HG03139 (cell line): Measurements from ENCODE around the gene FIZ1.

Source experiments
- ATAC-seq: cut with Tn5 transposase; IDR thresholded peaks from one replicate; pipeline ENCODE4 v1.9.1; 2021; ENCODE audit not compliant: unreplicated experiment

The FIZ1 gene, protein sequence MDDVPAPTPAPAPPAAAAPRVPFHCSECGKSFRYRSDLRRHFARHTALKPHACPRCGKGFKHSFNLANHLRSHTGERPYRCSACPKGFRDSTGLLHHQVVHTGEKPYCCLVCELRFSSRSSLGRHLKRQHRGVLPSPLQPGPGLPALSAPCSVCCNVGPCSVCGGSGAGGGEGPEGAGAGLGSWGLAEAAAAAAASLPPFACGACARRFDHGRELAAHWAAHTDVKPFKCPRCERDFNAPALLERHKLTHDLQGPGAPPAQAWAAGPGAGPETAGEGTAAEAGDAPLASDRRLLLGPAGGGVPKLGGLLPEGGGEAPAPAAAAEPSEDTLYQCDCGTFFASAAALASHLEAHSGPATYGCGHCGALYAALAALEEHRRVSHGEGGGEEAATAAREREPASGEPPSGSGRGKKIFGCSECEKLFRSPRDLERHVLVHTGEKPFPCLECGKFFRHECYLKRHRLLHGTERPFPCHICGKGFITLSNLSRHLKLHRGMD

GRCh38 chr19:55599468-55599841 lies at the start of gene FIZ1:
FIZ1 (minus strand) TSS chr19:55599517; CDS start chr19:55597865, 1,652 bp downstream.
- ATAC-seq = peak; percentile 49

DNA sequence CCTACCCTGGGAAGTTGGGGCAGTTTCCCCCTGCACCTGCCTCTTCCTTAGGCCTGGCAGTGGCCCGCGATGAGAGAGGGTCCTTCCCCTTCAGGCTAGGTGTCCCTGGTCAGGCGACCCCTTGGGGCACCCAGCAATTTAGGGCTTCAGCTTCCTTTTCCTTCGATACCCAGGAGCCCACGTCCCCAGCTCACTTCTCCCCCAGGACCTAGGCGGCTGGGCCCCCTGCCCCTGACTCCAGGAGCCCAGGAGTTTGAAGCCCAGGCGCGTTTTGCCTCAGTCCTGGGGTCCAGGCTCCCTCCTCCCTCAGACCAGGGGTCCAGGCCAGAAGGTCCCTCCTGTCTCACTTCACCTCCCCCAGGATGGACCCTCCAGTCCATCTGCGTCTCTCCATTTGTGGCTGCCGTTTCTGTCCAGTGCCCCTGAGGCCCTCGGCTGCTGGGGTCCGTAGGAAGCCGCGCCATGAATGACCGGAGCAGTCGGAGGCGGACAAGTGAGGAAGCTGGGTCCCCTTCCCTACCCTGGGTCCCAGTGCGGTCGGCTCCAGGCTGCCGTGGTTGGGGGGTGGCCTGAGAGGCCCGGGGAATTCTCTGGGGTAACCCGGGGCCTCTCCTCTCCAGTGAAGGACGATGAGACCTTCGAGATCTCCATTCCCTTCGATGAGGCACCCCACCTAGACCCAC lies 49.4 kb upstream of the FIZ1 start:
- no peak for ATAC-seq

DNA sequence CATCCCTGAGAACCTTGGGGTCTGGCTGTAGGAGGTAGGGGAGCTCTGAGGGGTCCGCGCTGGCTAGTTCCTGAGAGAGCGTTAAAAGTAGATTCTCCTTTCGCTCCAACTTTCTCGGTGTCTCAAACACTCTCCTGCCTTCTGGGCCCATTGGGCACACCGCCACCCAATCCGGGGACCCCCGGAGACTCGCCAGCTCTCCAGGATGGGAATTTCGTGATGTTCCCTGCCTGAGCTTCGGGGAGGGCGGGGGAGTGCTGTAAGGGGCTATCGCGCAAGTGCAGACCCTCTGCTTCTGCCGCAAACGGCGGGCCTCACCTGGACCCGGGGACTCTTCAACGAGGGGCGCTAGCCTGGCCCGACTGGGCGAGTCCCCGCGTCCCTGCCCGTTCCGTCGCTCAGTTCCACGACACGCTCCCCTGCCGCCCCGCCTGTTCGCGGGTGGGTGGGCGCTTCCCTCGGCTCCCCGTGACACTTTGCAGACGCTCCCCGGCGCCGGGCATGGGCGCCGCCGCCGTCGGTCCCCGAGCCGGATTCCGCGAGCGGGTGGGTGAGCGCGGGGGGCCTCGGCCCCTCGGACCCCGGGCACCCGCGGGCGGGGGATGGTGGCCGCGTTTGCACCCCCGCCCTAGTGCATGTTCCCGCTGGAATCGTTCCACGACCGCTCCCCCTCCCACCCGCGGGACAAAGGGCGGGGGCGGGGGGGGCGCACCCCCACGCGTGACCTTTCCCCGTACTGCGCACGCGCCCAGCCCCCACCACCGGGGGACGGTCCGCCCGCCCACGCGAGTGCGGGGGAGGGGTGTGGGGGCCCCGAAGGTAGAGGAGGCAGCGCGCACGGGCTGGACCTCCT lies 48.6 kb upstream of the FIZ1 start, which contains the start of gene CCDC106:
Gene CCDC106 (plus strand): TSS at position 481 of the 853 bp plus-strand sequence. CDS start 835 bp downstream, outside the sequence.
- ATAC-seq = no peak

- no peak for ATAC-seq
These were observed 47.8 kb upstream of the FIZ1 start for GRCh38 chr19:55646889-55647731.

DNA sequence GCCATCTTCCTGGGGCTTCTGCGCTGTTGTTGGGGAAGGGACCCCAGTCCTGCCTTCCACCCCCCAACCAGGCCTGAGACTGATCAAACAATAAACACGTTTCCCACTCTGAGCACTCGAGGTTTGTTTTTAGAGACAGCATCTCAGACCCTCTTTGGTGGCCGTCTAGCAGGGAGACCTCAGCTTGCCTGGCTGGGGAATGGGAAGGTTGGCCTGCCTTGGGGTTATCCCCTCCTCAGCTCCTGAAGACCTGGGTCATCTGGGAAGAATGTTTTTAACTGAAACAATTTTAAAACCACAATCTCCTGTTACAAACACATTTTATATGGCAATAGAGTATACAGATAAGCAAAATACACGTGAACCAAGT lies 46.2 kb upstream of the FIZ1 start:
- ATAC-seq = no peak

DNA sequence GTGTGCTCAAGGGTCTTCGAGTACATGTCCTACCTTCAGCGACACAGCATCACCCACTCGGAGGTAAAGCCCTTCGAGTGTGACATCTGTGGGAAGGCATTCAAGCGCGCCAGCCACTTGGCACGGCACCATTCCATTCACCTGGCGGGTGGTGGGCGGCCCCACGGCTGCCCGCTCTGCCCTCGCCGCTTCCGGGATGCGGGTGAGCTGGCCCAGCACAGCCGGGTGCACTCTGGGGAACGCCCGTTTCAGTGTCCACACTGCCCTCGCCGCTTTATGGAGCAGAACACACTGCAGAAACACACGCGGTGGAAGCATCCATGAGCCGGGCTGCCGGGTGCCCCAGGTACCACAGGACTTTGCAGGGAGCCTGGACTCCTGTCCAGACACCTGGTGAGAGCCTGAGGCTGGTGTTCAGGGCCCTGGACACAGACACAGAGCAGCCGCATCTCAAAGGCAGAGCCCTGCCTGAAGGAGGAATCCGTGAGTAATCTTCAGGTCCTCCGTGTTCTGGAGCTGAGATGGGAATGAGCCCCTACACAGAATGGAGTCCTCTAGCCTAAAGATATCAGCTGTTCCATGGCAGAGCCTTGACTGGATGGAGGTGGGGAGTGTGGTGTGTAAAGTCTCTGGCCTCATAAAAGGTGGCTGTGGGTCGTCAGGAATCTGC lies 45.7 kb upstream of the FIZ1 start:
- ATAC-seq = no peak

DNA sequence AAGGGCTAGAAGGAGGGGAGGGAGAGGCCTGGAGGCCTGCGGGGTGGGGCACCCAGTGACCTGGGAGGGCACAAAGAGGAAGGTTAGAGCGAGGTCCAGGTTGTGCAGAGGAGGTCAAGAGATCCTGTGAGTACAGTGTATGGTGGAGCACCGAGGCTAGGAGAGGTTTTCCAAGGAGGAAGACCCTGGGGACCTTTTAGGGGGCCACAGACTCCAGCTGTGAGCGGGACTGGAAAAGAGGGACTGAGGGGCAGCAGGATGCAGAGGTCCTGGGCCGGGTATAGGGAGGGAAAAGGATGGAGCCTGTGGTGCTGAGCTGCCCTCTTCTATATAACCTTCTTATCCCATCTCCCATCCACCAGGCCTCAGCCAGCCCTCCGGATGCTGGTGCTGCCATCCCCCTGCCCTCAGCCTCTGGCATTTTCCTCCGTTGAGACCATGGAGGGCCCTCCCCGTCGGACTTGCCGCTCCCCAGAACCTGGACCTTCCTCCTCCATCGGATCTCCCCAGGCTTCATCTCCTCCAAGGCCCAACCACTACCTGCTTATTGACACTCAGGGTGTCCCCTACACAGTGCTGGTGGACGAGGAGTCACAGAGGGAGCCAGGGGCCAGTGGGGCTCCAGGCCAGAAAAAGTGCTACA lies 45.0 kb upstream of the FIZ1 start:
- no peak for ATAC-seq

DNA sequence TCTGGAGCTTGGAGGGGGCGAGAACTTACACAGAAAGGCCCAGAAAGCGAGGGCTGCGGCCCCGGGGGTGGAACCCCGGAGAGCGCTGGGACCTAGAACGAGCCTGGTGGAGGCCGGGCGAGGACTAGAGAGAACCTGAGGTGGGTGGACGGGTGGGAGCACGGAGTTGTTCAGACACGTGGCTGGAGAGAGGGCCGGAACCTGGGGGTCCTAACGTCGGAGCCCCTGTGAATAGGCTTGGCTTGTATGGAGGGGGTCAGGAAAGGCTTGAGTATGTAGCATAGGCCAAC lies 44.5 kb upstream of the FIZ1 start:
- ATAC-seq = no peak

GRCh38 chr19:55643003-55643886 lies 43.9 kb upstream of the FIZ1 start, which contains the start of gene ZNF581:
ZNF581 (plus strand) TSS chr19:55643649; CDS start chr19:55644572, 923 bp downstream.
- peak; percentile 32 for ATAC-seq

GRCh38 chr19:55642153-55643002 lies 43.1 kb upstream of the FIZ1 start:
- no peak for ATAC-seq

DNA sequence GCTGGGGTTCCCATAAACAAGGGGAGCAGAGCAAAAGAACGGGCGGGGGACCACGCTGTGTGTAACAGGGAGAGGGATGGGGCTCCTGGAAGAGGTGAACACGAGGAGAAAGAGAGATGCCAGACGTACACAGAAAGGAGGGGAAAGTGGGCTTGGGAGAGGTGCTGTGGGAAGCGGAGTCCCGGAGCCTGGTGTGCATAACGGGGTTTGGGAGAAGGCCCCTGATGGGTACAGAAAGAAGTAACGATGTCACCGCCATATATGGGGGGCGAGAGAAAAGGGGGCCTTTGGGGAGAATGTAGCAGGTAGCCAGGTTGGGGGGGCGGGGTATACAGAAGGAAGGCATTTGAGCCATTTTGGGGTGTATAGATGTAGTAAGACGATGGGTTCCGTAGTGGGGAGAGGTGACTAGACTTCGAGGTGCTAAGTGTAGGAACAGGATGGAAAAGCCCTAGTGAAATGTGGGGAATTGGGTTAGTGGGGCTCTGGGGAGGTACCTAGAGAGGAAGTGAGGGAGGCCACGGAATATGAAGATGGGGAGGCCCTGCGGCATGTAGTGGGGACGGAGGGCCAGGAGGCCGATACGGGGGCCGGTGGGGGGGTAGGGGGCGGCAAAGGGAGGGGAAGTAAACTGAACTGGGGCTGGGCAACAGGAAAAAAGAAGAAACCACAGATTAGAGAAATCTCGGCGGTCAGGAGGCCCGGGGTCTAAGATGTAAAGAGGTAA lies 42.3 kb upstream of the FIZ1 start:
- ATAC-seq = no peak

- ATAC-seq = no peak
These were observed 41.5 kb upstream of the FIZ1 start, which contains the start of gene ZNF580 for GRCh38 chr19:55640577-55641425. ZNF580 (plus strand) TSS chr19:55641002; CDS start chr19:55642509, 1,507 bp downstream.

DNA sequence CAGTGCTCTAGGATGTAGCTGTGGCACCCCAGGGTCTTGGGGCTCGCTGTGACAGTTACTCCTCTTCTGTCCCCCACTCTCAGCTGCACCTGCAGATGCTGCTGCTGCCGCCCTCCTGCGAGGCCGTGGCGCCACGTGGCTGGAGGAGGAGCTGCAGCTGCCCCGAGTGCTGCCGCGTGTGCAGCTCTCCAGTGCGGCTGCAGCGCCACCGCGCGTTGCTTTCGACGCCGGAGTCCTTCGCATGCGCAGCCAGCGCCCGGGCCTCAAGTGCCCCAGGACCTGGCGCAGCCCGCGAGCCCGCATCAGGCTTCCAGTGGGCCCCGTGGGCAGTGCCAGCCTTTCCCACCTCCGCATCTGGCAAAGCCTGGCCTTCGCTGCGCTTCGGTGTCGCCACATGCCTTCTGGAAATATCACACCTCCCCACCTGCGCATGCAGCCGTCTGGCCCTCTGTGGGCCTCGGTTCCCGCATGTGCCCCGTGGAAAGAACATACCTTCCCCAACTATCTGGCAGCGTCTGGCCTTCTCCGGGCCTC lies 40.8 kb upstream of the FIZ1 start:
- ATAC-seq = no peak

GRCh38 chr19:55638864-55639359 lies 39.6 kb upstream of the FIZ1 start:
- ATAC-seq = no peak

DNA sequence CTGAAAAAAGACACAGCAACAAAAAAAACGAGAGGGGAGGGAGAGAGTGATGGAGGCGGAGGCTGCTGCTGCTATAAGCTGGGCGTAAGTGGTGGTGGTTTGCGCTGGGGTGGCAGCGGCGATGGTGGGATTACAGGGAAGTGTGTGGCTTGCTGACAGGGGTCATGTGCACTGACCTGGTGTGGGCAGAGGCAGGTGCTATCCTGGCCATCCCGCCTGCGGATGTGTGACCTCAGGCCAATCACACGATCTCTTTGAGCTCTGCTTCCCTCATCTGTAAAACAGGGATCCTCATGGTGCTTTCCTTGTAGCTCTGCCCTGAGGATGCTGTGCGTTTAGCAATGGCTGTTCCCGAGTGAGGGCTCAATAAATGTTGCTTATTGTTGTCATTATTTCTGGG lies 38.2 kb upstream of the FIZ1 start:
- no peak for ATAC-seq
